Osteocyte (in vitro differentiated cells): ENCODE results near the gene SACS. TPM values are rescaled to one million over a fixed set of nuclear protein-coding genes. Genes with fewer than 3 reads are reported as not detected.

Experiments used
- DNase-seq: peaks from one replicate; pipeline ENCODE4 v3.0.0; 2021; ENCODE audit warnings: mixed read lengths; ENCODE audit not compliant: unreplicated experiment; ENCODE audit errors: extremely low spot score
- H3K27ac Mint-ChIP-seq: one replicate; pipeline ENCODE4 v1.8.0; 2021; ENCODE audit warnings: mild to moderate bottlenecking, mixed read lengths; ENCODE audit not compliant: unreplicated experiment
- H3K27me3 Mint-ChIP-seq: one replicate; pipeline ENCODE4 v1.8.0; 2021; ENCODE audit warnings: mixed read lengths; ENCODE audit not compliant: unreplicated experiment
- H3K36me3 Mint-ChIP-seq: one replicate; pipeline ENCODE4 v1.8.0; 2021; ENCODE audit warnings: mixed read lengths; ENCODE audit not compliant: unreplicated experiment
- H3K4me1 Mint-ChIP-seq: one replicate; pipeline ENCODE4 v1.8.0; 2021; ENCODE audit warnings: mixed read lengths; ENCODE audit not compliant: unreplicated experiment
- H3K4me3 Mint-ChIP-seq: one replicate; pipeline ENCODE4 v1.8.0; 2021; ENCODE audit warnings: mild to moderate bottlenecking, moderate library complexity, mixed read lengths; ENCODE audit not compliant: unreplicated experiment
- H3K9me3 Mint-ChIP-seq: one replicate; pipeline ENCODE4 v1.8.0; 2021; ENCODE audit warnings: mixed read lengths; ENCODE audit not compliant: unreplicated experiment
- CTCF ChIP-seq: fragments of 200-600 bp; sonication (generic); IDR thresholded peaks from 2 replicates; pipeline ENCODE4 v1.5.0; 2021; ENCODE audit warnings: antibody characterized with exemption, mild to moderate bottlenecking, moderate library complexity
- total RNA-seq: library from RNA; stranded (reverse); gene quantifications from 2 replicates; pipeline ENCODE4 v1.2.1, GENCODE V29; 2021

The SACS gene
- total RNA-seq, 1 donor from 2014 or later: 32.1 TPM

DNA sequence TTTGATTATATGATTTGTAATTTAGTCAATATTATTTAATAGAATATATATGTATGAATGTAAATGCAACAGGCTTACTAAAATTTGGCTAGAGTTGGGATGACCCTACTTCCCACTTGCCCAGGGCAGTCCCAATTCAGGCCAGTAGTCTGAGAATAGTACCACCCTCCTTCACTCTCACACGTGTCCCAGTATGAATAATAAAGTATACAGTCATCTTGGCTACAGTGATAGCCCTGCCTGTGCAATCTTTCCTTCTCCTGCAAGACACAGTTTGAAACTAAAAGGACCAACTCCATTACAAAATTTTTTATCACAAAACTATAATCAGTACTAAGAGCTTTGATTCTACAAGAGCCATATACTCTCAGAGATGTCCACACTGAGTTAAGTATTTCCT, 76.2 kb downstream of the SACS start:
- DNase-seq: no peak
- Mint-ChIP-seq H3K27me3 (no peaks in the 10 kb centered on the region), H3K27ac (no peak overlapping the region), H3K4me1 (peaks cover 2% of the 10 kb centered on the region), H3K4me3 (no peak overlapping the region), H3K36me3 (peaks cover 38% of the 10 kb centered on the region), H3K9me3 (no peaks in the 10 kb centered on the region)
- no peak for TF ChIP-seq CTCF

- TF ChIP-seq CTCF: no peak
- no peaks in the 10 kb centered on the region for H3K9me3 Mint-ChIP-seq
- no peaks in the 10 kb centered on the region for H3K27me3 Mint-ChIP-seq
- H3K4me3 Mint-ChIP-seq: no peak overlapping the region
- peaks cover 4% of the 10 kb centered on the region for H3K4me1 Mint-ChIP-seq
- H3K36me3 Mint-ChIP-seq: peaks cover 42% of the 10 kb centered on the region
- H3K27ac Mint-ChIP-seq: no peak overlapping the region
- DNase-seq: no peak
Observed at GRCh38 chr13:23356368-23356767, 77.1 kb downstream of the SACS start.

DNA sequence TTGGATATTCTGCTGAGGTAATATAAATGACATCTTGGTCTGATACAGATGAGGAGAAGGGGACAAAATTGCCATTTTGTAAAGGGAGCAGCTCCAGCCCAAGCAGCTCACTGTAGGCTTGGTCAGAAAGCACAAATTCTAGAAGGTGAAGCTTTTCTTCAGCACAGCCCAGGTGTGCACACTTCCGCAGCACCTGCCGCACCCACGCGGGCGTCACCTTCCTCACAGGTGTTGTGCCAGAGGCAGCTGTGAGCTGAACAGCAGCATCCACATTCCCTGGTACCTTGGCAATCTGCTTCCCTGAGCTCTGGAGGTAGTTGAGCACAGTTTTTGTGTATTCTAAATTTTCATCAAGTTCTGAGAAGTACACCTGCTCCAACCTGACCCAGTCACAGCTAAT, 79.0 kb downstream of the SACS start:
- Mint-ChIP-seq H3K36me3 (peaks cover 49% of the 10 kb centered on the region), H3K4me3 (no peak overlapping the region), H3K27me3 (no peaks in the 10 kb centered on the region), H3K4me1 (peaks cover 14% of the 10 kb centered on the region), H3K27ac (no peak overlapping the region), H3K9me3 (no peaks in the 10 kb centered on the region)
- TF ChIP-seq CTCF: no peak
- no peak for DNase-seq

DNA sequence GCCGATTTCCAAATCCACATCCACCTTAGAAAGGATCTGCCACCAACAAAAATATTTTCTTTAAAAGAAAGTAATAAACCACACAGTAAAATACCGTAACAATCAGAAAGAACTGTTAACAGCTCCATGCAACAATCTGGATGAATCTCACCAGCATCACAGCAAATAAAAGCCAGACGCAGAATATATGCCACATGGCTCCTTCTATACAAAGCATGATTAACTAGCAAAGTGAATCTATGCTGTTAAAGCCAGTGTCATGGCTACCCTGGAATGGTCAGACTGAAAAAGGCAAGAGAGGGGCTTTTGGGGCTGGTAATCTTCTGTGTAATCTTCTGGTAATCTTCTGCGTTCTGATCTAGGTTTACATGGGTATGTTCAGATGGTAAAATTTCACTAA, 81.3 kb downstream of the SACS start:
- Mint-ChIP-seq H3K36me3 (peaks cover 59% of the 10 kb centered on the region), H3K27me3 (no peaks in the 10 kb centered on the region), H3K4me1 (peaks cover 31% of the 10 kb centered on the region), H3K27ac (peak overlapping the region; percentile 17), H3K9me3 (no peaks in the 10 kb centered on the region), H3K4me3 (no peak overlapping the region)
- no peak for DNase-seq
- TF ChIP-seq CTCF: no peak

- Mint-ChIP-seq H3K9me3 (no peaks in the 10 kb centered on the region), H3K4me3 (no peak overlapping the region), H3K27ac (peak overlapping the region; percentile 21), H3K36me3 (peaks cover 60% of the 10 kb centered on the region), H3K4me1 (peaks cover 36% of the 10 kb centered on the region), H3K27me3 (no peaks in the 10 kb centered on the region)
- DNase-seq: no peak
- no peak for TF ChIP-seq CTCF
Observed at GRCh38 chr13:23350009-23350408, 83.5 kb downstream of the SACS start.
